H1 (cell line): Measurements from ENCODE around the gene NEB. TPM values are rescaled to one million over a fixed set of nuclear protein-coding genes. Genes with fewer than 3 reads are reported as not detected.

Experiments used
- SIX5 ChIP-seq: IDR thresholded peaks from 2 replicates; pipeline ENCODE4 v1.6.1; 2011; ENCODE audit warnings: mild to moderate bottlenecking, low read depth, low read length
- polyA plus RNA-seq, 7 experiments: library from polyadenylated mRNA; depleted of rRNA in 3 of 7; stranded (reverse) in 5 of 7; unstranded in 2 of 7; fragments of >200 nt in 5 of 7; fragments of 200-250 nt in 2 of 7; gene quantifications; 1 replicate in 5 of 7; 2 replicates in 1 of 7; 4 replicates in 1 of 7; pipeline versions ENCODE4 v1.2.1 to v1.2.3, GENCODE V29; 2011 to 2013; ENCODE audit warnings: missing spikeins in 2 of 7, mixed read lengths in 2 of 7
- total RNA-seq: library from RNA; stranded (reverse); fragmentation: NEBNext Ultra II Directional; extraction: Animal tissue kit (Norgen Biotek cat#: 25700); gene quantifications from 2 replicates; pipeline ENCODE4 v1.2.1, GENCODE V29; 2021

NEB gene
- total and polyA plus RNA-seq, 2 of the 8 experiments (the other 6 are each of a cell fraction or from before 2014, with no cell fraction given): 1.4 to 2.5 TPM

DNA sequence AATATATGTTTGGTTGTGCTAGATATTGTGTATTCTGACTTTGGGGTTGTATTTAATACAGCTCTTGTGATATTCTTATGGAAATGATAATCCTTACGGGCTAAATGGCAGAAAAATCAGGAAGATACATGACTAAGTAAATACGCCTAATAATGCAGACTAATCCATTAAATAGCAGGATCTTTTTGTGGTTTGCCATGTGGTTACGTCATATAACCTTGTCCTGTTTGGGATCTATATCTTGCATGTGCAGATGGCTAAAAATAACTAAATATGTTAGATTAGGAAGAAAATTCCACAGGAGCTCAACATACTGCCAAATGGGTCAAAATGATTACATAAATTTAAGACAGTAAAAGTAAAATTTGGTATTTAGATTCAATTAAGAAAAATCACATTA is 83.0 kb downstream of the NEB start (continued):
- TF ChIP-seq SIX5: no peak
